GM18526 (cell line): ENCODE measurements around the gene KRT86.

ENCODE experiments used
- POLR2A ChIP-seq: IDR thresholded peaks from 3 replicates; pipeline ENCODE4 v1.6.1; 2011; ENCODE audit not compliant: insufficient read length; ENCODE audit errors: extremely low read depth

The KRT86 gene

DNA sequence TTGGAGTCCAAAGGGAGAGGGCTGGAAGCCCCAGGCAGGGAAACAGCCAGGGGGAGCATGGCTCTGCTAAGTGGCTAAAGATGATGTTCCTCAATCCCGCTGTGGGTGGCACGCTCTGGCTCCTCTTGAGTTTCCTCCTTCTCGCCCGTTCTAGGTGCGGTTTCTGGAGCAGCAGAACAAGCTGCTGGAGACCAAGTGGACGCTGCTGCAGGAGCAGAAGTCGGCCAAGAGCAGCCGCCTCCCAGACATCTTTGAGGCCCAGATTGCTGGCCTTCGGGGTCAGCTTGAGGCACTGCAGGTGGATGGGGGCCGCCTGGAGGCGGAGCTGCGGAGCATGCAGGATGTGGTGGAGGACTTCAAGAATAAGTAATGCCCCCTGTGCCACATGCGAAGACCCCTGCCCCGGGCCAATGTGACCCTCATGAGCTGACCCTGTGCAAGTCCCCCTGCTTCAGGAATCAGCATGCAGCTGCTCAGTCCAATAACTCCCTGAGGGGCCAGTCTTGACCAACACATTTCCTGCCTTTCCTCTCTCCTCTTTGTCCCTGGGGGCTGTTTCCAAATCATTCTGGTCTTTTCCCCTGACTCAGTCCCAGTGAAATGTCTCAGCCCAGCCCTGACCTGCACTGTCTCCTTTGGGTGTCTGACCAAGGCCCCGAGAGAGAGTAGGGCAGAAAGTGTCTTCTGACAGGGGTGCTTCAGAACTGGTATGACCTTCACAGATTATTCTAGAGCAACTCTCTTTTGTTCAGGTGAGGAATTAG is 39.3 kb upstream of the KRT86 start:
- TF ChIP-seq POLR2A, result no peak

DNA sequence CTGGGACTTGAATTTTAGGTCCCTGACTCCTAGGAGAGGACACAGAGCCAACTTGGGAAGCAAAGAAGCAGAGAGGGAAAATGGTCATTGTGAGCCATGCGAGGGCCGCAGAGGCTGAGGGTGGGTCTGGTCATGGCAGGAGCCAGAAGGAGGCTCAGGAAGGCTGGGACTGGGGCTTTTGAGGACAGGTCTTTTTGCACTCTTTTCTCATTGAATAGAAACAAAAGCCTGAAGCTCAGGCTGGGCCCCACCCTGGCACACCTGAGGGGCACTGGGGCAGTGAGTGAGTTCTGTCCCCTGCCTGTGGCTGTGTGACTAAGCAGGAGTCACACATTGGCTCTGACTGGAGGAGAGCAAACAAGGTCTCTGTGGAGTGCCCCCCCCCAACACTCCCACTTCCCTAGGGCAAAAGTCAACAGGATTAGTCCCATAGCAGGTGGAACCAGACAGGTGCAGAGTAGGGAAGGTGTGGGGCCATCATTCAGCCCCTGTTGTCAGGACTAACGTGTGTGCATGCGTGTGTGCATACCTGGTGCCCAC is 38.6 kb upstream of the KRT86 start:
- TF ChIP-seq POLR2A, result no peak

GRCh38 chr12:52236386-52237050 is 37.9 kb upstream of the KRT86 start:
- no peak for TF ChIP-seq POLR2A

DNA sequence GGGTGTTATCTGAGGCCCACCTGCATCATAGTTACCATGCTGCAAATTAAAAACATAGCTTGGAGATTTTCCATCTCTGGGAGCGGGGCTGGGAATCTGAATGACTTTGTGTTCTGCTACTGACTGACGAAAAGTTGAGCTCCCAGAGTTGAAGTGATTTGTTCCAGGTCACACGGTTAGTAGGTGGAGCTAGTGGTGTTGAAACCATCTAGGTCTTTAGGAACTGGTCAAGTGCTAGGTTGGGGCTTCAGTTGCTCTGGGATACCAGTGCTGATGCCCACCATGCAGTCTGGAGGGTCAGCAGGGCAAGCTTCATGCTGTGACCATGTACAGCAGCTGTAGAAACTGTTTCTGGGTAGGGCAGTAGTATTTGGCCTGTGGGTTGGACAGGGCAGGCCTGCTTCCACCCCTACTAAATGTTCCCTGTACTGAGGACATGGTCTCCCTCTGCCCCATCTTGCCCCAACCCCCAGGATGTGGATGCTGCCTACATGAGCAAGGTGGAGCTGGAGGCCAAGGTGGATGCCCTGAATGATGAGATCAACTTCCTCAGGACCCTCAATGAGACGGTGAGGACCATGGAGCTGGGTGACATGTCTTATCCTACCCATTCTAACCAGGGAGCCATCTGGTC is 36.1 kb upstream of the KRT86 start:
- TF ChIP-seq POLR2A, result no peak

DNA sequence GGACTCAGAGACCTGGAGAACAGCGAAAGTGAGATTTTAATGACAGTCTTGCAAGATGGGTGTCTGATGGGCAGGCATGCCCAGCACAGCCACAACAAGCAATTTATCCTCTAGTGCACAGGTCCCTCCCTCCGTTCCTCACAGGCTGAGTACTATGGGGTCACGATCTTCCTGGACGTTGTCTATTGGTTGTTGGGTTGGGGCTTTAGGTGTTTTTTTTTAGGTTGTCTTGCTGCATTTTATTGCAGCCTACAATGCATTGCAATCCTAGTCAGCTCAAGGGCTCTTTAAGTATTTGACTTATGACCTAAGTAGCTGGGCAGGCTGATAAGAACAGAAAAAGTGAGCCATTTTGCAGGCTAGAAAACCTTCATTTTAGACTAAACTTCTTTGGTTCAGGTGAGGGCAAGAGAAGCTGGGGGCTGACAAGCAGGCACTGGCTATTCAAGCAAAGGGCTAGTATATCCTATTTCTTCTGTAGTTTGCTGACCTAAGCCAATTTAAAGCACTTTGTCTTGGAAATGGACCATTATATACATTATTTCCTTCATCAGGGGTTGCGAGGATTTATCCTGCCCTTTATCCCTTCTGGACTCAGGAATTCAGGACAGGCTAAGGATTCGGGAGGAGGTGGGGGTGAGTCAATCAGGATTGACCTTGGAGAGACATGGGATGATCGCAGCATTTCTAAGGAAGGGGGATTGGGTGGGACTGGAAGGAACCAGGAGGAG is 35.4 kb upstream of the KRT86 start:
- no peak for TF ChIP-seq POLR2A

DNA sequence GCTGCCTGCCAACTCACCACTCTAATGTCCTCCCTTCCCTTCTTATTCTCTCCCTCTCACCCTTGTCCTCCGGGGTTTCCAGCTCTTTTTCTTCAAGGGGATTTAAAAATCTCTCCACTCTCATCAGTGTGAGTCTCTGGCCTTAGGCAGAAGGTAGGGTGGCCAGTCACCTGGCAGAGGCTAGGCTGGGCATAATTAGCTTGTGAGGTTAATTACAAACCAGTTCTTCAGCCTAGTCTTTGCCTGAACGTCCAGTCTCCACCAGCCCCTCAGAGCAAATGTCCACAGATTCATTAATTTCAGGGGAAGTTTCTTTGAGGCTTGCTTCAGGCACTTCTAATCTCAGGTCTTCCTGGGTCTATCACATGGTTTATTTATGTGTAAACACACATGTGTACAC is 34.7 kb upstream of the KRT86 start:
- TF ChIP-seq POLR2A, result no peak

- no peak for TF ChIP-seq POLR2A
Measured at GRCh38 chr12:52241205-52241842, 33.1 kb upstream of the KRT86 start.

GRCh38 chr12:52242442-52243258 is 31.8 kb upstream of the KRT86 start:
- TF ChIP-seq POLR2A, result no peak

DNA sequence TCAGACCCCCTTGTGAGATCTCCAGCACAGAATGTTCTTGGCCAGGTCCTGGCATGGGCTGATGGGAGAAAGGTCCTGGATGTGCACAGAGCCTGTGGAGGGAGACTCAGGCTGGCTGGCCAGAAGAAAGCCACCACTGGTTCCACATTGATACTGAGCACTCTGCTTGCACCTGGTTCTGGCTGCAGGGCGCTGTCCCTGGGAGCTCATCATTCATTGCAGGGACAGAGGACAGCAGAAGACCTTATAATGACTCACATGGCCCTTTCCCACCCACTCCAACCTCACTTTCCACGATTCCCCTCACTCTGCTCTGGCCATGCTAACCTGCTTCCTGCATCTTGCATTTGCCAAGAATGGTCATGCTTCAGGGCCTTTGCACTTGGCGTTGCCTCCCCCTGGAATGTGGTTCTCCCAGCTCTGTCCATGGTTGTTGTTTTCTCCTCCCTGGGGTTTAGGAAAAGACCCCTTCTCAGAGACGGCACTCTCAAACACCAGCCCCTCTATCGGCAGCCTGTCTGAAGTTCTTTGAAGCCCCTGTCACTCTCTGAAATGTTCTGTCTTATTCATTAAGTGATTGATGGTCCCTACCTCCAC is 31.1 kb upstream of the KRT86 start:
- no peak for TF ChIP-seq POLR2A

GRCh38 chr12:52243856-52244614 is 30.4 kb upstream of the KRT86 start:
- no peak for TF ChIP-seq POLR2A

- TF ChIP-seq POLR2A, result no peak
Measured at GRCh38 chr12:52244615-52244994, 29.8 kb upstream of the KRT86 start.

GRCh38 chr12:52245259-52245961 is 29.0 kb upstream of the KRT86 start:
- TF ChIP-seq POLR2A, result no peak

DNA sequence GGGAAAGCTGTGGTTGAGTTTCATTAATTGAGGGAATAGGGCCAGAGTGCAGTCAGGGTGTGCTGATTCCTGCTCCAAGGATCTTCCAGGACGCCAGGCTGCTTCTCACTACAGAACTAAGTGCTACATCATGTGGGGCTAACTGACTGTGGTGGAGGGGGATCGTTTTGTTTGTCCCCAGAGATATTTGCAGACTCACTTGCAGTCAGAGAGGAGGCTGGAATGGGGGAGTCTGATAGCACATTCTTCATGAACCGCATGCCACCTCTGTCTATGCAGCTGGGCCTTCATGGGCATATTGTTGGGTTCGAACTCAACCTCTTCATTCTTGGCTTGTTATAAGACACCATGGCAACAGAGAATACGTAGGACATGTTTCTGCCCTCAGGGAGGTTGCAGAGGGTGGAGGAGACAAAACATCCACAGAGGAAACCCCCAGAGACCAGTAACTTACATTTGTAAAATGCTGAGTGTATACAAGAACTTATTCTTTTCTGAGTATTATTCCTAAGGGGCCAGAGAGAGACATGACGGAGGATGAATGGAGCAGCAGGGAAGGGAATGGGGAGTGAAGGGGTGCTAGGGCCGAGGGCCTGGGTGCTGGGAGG is 28.4 kb upstream of the KRT86 start:
- no peak for TF ChIP-seq POLR2A
